Liver (tissue), 9 donors: Measurements from ENCODE around the gene JMJD6. TPM values are rescaled to one million over a fixed set of nuclear protein-coding genes. Genes with fewer than 3 reads are reported as not detected.

Source experiments
- DNase-seq: peaks from one replicate; pipeline ENCODE4 v3.0.0-alpha.2; 2017; ENCODE audit warnings: low spot score
- H3K27ac ChIP-seq, 2 donors: one replicate each; pipeline ENCODE4 v1.7.0; 2013; ENCODE audit warnings: inconsistent platforms in 2 of 2, low read length in 2 of 2, control low read depth in 1 of 2, low read depth in 1 of 2, mild to moderate bottlenecking in 1 of 2
- H3K27me3 ChIP-seq, 4 donors: one replicate each; pipeline versions ENCODE4 v1.6.1 to v1.7.0; 2013; ENCODE audit warnings: low read length in 3 of 4, inconsistent platforms in 1 of 4, mild to moderate bottlenecking in 1 of 4, moderate library complexity in 1 of 4; ENCODE audit not compliant: control insufficient read depth in 4 of 4, insufficient read depth in 4 of 4
- H3K36me3 ChIP-seq, 4 donors: one replicate each; pipeline versions ENCODE4 v1.6.1 to v1.7.0; 2013; ENCODE audit warnings: low read length in 3 of 4, mild to moderate bottlenecking in 3 of 4, low read depth in 1 of 4, moderate library complexity in 1 of 4; ENCODE audit not compliant: control insufficient read depth in 4 of 4, insufficient read depth in 3 of 4
- H3K4me1 ChIP-seq, 4 donors: one replicate each; pipeline versions ENCODE4 v1.6.1 to v1.7.0; 2013; ENCODE audit warnings: low read length in 3 of 4, mild to moderate bottlenecking in 3 of 4, moderate library complexity in 1 of 4; ENCODE audit not compliant: control insufficient read depth in 4 of 4, insufficient read depth in 4 of 4
- H3K4me3 ChIP-seq, 3 donors: one replicate each; pipeline versions ENCODE4 v1.6.1 to v1.7.0; 2013; ENCODE audit warnings: low read length in 3 of 3, control low read depth in 1 of 3, low read depth in 1 of 3, mild to moderate bottlenecking in 1 of 3
- H3K9ac ChIP-seq, 2 donors: one replicate each; pipeline ENCODE4 v1.7.0; 2013; ENCODE audit warnings: low read length in 2 of 2, mild to moderate bottlenecking in 2 of 2, moderate library complexity in 2 of 2, control low read depth in 1 of 2, low read depth in 1 of 2
- H3K9me3 ChIP-seq, 4 donors: one replicate each; pipeline versions ENCODE4 v1.6.1 to v1.7.0; 2013; ENCODE audit warnings: low read length in 3 of 4; ENCODE audit not compliant: control insufficient read depth in 4 of 4
- EGR1 ChIP-seq, 2 donors: IDR thresholded peaks; 2 replicates each; pipeline ENCODE4 v1.6.1; 2016 to 2018; ENCODE audit warnings: antibody characterized with exemption in 2 of 2, low read depth in 2 of 2
- FOXA1 ChIP-seq: IDR thresholded peaks from 2 replicates; pipeline ENCODE4 v1.6.1; 2016; ENCODE audit warnings: antibody characterized with exemption
- FOXA2 ChIP-seq: IDR thresholded peaks from 2 replicates; pipeline ENCODE4 v1.6.1; 2016; ENCODE audit warnings: antibody characterized with exemption
- GABPA ChIP-seq, 2 donors: IDR thresholded peaks in 1 of 2; conservative IDR thresholded peaks in 1 of 2; 2 replicates each; pipeline ENCODE4 v1.6.1; 2016; ENCODE audit warnings: antibody characterized with exemption in 2 of 2, mild to moderate bottlenecking in 1 of 2, moderate library complexity in 1 of 2
- HNF4A ChIP-seq, 2 donors: conservative IDR thresholded peaks; 2 replicates each; pipeline ENCODE4 v1.6.1; 2016; ENCODE audit warnings: antibody characterized with exemption in 2 of 2, mild to moderate bottlenecking in 2 of 2
- HNF4G ChIP-seq: IDR thresholded peaks from 2 replicates; pipeline ENCODE4 v1.6.1; 2016; ENCODE audit warnings: antibody characterized with exemption
- JUND ChIP-seq, 2 donors: IDR thresholded peaks; 2 replicates each; pipeline ENCODE4 v1.6.1; 2016; ENCODE audit warnings: antibody characterized with exemption in 2 of 2
- RXRA ChIP-seq, 2 donors: IDR thresholded peaks; 2 replicates each; pipeline ENCODE4 v1.6.1; 2017 to 2018; ENCODE audit warnings: antibody characterized with exemption in 2 of 2, mild to moderate bottlenecking in 1 of 2
- SP1 ChIP-seq: IDR thresholded peaks from 2 replicates; pipeline ENCODE4 v1.6.1; 2018; ENCODE audit warnings: antibody characterized with exemption, mild to moderate bottlenecking
- YY1 ChIP-seq: IDR thresholded peaks from 2 replicates; pipeline ENCODE4 v1.6.1; 2016; ENCODE audit warnings: antibody characterized with exemption, mild to moderate bottlenecking
- WGBS: extraction: QIAGEN DNeasy Blood & Tissue Kit; methylation state at CpG from one replicate; pipeline ENCODE4 v1.1.7; 2013; 5-methylcytosine and 5-hydroxymethylcytosine counted together
- polyA plus RNA-seq, 2 donors: library from polyadenylated mRNA; stranded (reverse) in 1 of 2; unstranded in 1 of 2; fragments of 200-250 nt in 1 of 2; fragments of >200 nt in 1 of 2; fragmentation: Nextera tagmentation in 1 of 2; extraction: Ambion mirVana in 1 of 2; gene quantifications; one replicate each; pipeline versions ENCODE4 v1.2.1 to v1.2.3, GENCODE V29; 2013 to 2015
- total RNA-seq, 2 donors: library from RNA; depleted of rRNA; stranded (reverse); fragments of >200 nt; gene quantifications; one replicate each; pipeline ENCODE4 v1.2.3, GENCODE V29; 2014
- TF ChIP-seq, protein P1 (sequence below): IDR thresholded peaks from 2 replicates; pipeline ENCODE4 v1.6.1; 2016; ENCODE audit warnings: antibody characterized with exemption
- TF ChIP-seq, protein P2 (sequence below): fragments of 150-350 bp; IDR thresholded peaks from 2 replicates; pipeline ENCODE4 v1.5.1; 2017; ENCODE audit warnings: improper control_type of control experiment, low read depth, low read length; ENCODE audit not compliant: missing input control
- TF ChIP-seq, protein P3 (sequence below): IDR thresholded peaks from 2 replicates; pipeline ENCODE4 v1.6.1; 2016; ENCODE audit warnings: antibody characterized with exemption, mild to moderate bottlenecking
- TF ChIP-seq, protein P4 (sequence below): IDR thresholded peaks from 2 replicates; pipeline ENCODE4 v1.6.1; 2016; ENCODE audit warnings: antibody characterized with exemption
- TF ChIP-seq, protein P5 (sequence below): IDR thresholded peaks from 2 replicates; pipeline ENCODE4 v1.6.1; 2016; ENCODE audit warnings: antibody characterized with exemption
- donor health status: healthy.
- donor health status: healthy.
- donor health status: healthy.
- donor health status: healthy.
- donor health status: healthy.

The JMJD6 gene
- total and polyA plus RNA-seq, 4 donors = 9.9 to 16.1 (median 11.2) TPM

DNA sequence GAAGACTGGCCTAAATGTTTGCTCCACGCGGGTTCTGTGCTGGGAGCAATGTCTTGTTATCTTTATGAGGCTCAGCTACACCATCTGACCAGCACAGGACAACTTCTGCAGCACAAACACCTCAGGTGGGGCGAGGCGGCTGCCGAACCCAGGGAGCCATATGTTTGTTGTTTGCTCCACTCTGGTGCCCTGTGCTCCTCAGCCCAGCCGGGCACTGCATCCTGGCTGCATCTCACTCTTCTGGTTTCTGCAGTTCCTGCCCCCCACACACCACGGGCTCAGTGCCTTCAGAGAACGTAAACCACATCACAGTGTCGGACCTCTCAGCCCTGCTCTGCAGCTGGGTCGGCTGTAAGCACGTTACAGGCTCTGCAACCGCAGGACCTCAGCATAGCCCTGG, 48.1 kb downstream of the JMJD6 start:
- Histone ChIP-seq H3K27me3 (no peaks in the 10 kb centered on the region), H3K27ac (no peak overlapping the region), H3K36me3 (no peaks in the 10 kb centered on the region), H3K9ac (no peak overlapping the region), H3K9me3 (no peaks in the 10 kb centered on the region), H3K4me3 (no peak overlapping the region), H3K4me1 (no peaks in the 10 kb centered on the region)
- TF ChIP-seq, protein P1, sequence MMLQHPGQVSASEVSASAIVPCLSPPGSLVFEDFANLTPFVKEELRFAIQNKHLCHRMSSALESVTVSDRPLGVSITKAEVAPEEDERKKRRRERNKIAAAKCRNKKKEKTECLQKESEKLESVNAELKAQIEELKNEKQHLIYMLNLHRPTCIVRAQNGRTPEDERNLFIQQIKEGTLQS = no peak
- TF ChIP-seq SP1 (no peak), HNF4G (no peak), GABPA (IDR thresholded peaks at IDR 0.05 in 1 of 2, conservative IDR thresholded peaks at IDR 0.05 in 1 of 2) (no peak), YY1 (no peak), FOXA2 (no peak)
- TF ChIP-seq, protein P2, sequence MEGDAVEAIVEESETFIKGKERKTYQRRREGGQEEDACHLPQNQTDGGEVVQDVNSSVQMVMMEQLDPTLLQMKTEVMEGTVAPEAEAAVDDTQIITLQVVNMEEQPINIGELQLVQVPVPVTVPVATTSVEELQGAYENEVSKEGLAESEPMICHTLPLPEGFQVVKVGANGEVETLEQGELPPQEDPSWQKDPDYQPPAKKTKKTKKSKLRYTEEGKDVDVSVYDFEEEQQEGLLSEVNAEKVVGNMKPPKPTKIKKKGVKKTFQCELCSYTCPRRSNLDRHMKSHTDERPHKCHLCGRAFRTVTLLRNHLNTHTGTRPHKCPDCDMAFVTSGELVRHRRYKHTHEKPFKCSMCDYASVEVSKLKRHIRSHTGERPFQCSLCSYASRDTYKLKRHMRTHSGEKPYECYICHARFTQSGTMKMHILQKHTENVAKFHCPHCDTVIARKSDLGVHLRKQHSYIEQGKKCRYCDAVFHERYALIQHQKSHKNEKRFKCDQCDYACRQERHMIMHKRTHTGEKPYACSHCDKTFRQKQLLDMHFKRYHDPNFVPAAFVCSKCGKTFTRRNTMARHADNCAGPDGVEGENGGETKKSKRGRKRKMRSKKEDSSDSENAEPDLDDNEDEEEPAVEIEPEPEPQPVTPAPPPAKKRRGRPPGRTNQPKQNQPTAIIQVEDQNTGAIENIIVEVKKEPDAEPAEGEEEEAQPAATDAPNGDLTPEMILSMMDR = no peak
- WGBS = 74% methylated on average over 12 of the region's 12 CpGs
- no peak for DNase-seq

DNA sequence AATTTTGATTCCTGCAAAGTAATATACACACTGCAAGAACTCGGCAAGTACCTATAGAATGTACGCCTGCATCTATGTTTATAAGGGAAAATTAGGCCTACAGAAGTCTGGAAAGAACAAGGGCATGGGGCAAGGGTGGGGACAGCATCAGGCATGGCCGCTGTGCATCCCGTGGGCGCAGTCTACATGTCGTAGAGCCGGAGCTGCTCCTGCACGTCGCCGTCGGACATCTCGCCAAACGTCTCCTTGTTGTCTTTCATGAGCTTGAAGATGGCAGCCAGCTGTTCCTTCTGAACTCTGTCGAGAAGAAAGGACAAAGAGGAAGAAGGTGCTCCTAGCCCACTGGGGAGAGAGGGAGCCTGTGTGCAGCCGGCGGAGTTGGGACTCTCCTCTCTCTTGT, 49.0 kb downstream of the JMJD6 start:
- no peak for DNase-seq
- Histone ChIP-seq H3K27me3 (no peaks in the 10 kb centered on the region), H3K4me3 (no peak overlapping the region), H3K4me1 (peaks cover 0 to 5% (median 1%) of the 10 kb centered on the region in 4 donors), H3K9me3 (no peaks in the 10 kb centered on the region), H3K9ac (no peak overlapping the region), H3K27ac (no peak overlapping the region), H3K36me3 (no peaks in the 10 kb centered on the region)
- 94% methylated on average over 16 of the region's 16 CpGs for WGBS
- TF ChIP-seq HNF4A (conservative IDR thresholded peaks at IDR 0.05) = no peak
- TF ChIP-seq, protein P3, sequence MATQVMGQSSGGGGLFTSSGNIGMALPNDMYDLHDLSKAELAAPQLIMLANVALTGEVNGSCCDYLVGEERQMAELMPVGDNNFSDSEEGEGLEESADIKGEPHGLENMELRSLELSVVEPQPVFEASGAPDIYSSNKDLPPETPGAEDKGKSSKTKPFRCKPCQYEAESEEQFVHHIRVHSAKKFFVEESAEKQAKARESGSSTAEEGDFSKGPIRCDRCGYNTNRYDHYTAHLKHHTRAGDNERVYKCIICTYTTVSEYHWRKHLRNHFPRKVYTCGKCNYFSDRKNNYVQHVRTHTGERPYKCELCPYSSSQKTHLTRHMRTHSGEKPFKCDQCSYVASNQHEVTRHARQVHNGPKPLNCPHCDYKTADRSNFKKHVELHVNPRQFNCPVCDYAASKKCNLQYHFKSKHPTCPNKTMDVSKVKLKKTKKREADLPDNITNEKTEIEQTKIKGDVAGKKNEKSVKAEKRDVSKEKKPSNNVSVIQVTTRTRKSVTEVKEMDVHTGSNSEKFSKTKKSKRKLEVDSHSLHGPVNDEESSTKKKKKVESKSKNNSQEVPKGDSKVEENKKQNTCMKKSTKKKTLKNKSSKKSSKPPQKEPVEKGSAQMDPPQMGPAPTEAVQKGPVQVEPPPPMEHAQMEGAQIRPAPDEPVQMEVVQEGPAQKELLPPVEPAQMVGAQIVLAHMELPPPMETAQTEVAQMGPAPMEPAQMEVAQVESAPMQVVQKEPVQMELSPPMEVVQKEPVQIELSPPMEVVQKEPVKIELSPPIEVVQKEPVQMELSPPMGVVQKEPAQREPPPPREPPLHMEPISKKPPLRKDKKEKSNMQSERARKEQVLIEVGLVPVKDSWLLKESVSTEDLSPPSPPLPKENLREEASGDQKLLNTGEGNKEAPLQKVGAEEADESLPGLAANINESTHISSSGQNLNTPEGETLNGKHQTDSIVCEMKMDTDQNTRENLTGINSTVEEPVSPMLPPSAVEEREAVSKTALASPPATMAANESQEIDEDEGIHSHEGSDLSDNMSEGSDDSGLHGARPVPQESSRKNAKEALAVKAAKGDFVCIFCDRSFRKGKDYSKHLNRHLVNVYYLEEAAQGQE = no peak
- TF ChIP-seq, protein P4, sequence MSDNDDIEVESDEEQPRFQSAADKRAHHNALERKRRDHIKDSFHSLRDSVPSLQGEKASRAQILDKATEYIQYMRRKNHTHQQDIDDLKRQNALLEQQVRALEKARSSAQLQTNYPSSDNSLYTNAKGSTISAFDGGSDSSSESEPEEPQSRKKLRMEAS = no peak
- no peak for TF ChIP-seq FOXA2
- TF ChIP-seq, protein P1 = no peak
- TF ChIP-seq JUND (IDR thresholded peaks at IDR 0.05) = no peak
- no peak for TF ChIP-seq EGR1 (IDR thresholded peaks at IDR 0.05; ENCODE audit: low read depth in 2 of 2)
- TF ChIP-seq FOXA1 = no peak
- TF ChIP-seq HNF4G = no peak
- TF ChIP-seq, protein P2 = no peak
- TF ChIP-seq, protein P5, sequence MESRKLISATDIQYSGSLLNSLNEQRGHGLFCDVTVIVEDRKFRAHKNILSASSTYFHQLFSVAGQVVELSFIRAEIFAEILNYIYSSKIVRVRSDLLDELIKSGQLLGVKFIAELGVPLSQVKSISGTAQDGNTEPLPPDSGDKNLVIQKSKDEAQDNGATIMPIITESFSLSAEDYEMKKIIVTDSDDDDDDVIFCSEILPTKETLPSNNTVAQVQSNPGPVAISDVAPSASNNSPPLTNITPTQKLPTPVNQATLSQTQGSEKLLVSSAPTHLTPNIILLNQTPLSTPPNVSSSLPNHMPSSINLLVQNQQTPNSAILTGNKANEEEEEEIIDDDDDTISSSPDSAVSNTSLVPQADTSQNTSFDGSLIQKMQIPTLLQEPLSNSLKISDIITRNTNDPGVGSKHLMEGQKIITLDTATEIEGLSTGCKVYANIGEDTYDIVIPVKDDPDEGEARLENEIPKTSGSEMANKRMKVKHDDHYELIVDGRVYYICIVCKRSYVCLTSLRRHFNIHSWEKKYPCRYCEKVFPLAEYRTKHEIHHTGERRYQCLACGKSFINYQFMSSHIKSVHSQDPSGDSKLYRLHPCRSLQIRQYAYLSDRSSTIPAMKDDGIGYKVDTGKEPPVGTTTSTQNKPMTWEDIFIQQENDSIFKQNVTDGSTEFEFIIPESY = no peak
- no peak for TF ChIP-seq RXRA (IDR thresholded peaks at IDR 0.05)
- no peak for TF ChIP-seq GABPA (IDR thresholded peaks at IDR 0.05 in 1 of 2, conservative IDR thresholded peaks at IDR 0.05 in 1 of 2)
